ENCODE measurements around the gene NPL. TPM values are rescaled to one million over a fixed set of nuclear protein-coding genes. Genes with fewer than 3 reads are reported as not detected.

Gene NPL
- total RNA-seq, 1 donor from 2014 or later: 5.3 TPM

GRCh38 chr1:182809414-182809957 is 19.9 kb downstream of the NPL start:
- no peak for DNase-seq
- H3K27me3 ChIP-seq (ENCODE audit: low read depth): no peaks in the 10 kb centered on the region
- TF ChIP-seq CTCF (IDR thresholded peaks at IDR 0.05; ENCODE audit: borderline replicate concordance): no peak
- peaks cover 17% of the 10 kb centered on the region for H3K36me3 ChIP-seq
- intact Hi-C loops (cut with micrococcal nuclease): no loop called here
- H3K4me3 ChIP-seq: no peak overlapping the region
- H3K4me1 ChIP-seq: peaks cover 5% of the 10 kb centered on the region
- H3K27ac ChIP-seq (replicated peaks): no peak overlapping the region
- no peaks in the 10 kb centered on the region for H3K9me3 ChIP-seq (replicated peaks)

DNA sequence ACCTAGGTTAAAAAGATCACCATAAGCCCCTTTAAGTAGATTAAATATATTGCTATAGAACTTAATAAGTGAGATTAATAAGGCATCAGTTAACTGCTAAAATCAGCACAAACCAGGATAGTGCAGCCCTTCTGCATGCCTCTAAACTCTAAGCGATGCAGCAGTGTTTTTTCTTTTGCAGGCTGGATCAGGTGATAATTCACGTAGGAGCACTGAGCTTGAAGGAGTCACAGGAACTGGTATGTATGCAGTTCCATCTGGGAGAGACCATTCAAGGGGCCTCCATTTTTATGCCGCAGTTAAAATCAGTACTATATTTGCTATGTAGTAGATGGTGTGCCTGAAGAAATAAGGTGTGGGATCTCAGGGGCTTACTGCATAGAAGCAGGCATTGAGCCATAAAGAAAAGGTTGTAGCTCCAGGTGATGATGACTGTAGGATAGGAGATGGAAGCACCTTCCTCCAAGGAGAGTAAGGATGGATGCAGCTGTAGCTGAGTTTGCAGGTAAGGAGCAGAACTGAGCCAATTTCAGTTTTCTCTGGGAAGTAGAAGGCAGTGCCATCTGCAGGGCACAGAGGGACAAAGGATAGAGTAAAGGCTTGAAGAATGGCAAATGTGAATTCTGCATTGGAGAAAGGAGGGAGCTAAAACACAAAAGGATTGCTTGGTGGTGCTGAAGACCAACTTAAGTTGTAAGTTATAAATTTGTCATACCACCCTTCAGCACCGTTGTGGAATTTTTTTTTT is 22.6 kb downstream of the NPL start:
- intact Hi-C loops (cut with micrococcal nuclease): no loop called here
- Histone ChIP-seq H3K4me1 (peaks cover 5% of the 10 kb centered on the region), H3K4me3 (no peak overlapping the region), H3K27me3 (ENCODE audit: low read depth) (no peaks in the 10 kb centered on the region), H3K36me3 (peaks cover 22% of the 10 kb centered on the region), H3K27ac (replicated peaks) (no peak overlapping the region), H3K9me3 (replicated peaks) (no peaks in the 10 kb centered on the region)
- TF ChIP-seq CTCF (IDR thresholded peaks at IDR 0.05; ENCODE audit: borderline replicate concordance): no peak
- DNase-seq: no peak

- intact Hi-C loops (cut with micrococcal nuclease): no loop called here
These were observed 27.3 kb downstream of the NPL start for GRCh38 chr1:182816863-182817262.

GRCh38 chr1:182817802-182818201 is 28.2 kb downstream of the NPL start:
- Histone ChIP-seq H3K27ac (replicated peaks) (no peak overlapping the region), H3K9me3 (replicated peaks) (no peaks in the 10 kb centered on the region), H3K4me1 (no peaks in the 10 kb centered on the region), H3K36me3 (peaks cover 45% of the 10 kb centered on the region), H3K4me3 (no peak overlapping the region), H3K27me3 (ENCODE audit: low read depth) (no peaks in the 10 kb centered on the region)
- intact Hi-C loops (cut with micrococcal nuclease): no loop called here
- DNase-seq: no peak
- no peak for TF ChIP-seq CTCF (IDR thresholded peaks at IDR 0.05; ENCODE audit: borderline replicate concordance)

More at GRCh38 chr1:182816863-182817262, 27.3 kb downstream of the NPL start:
- Histone ChIP-seq H3K27ac (replicated peaks) (no peak overlapping the region), H3K36me3 (peaks cover 45% of the 10 kb centered on the region), H3K4me3 (no peak overlapping the region), H3K27me3 (ENCODE audit: low read depth) (no peaks in the 10 kb centered on the region), H3K9me3 (replicated peaks) (no peaks in the 10 kb centered on the region), H3K4me1 (no peaks in the 10 kb centered on the region)
- no peak for DNase-seq
- TF ChIP-seq CTCF (IDR thresholded peaks at IDR 0.05; ENCODE audit: borderline replicate concordance): no peak

DNA sequence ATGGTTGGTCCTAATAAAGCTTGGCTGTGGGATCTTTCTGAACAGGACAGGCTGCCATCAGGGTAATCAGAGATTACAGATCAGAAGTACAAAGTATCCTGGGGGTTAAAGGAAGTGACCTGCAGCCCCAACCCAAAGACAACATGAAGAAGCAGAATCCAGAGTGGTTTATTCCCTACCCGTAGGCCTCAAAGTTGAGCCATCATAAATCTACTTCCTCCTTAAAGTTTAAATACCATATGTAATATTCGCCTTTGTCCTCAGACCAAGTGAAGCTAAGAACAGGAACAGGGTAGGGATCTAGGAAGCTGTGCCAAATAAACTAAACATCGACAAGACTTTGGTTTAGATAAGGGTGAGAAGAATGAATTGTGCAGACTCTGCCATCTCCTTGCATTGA is 33.6 kb downstream of the NPL start:
- Histone ChIP-seq H3K27ac (replicated peaks) (no peak overlapping the region), H3K27me3 (ENCODE audit: low read depth) (no peaks in the 10 kb centered on the region), H3K9me3 (replicated peaks) (no peaks in the 10 kb centered on the region), H3K4me3 (no peak overlapping the region), H3K4me1 (no peaks in the 10 kb centered on the region), H3K36me3 (peaks cover 12% of the 10 kb centered on the region)
- no peak for DNase-seq
- intact Hi-C loops (cut with micrococcal nuclease): no loop called here
- TF ChIP-seq CTCF (IDR thresholded peaks at IDR 0.05; ENCODE audit: borderline replicate concordance): no peak
